HuH-7 (cell line): Measurements from ENCODE around the gene PHLDB1.
A peak's percentile ranks its signal among the peaks of the same experiment; 100 is the strongest.
"Not testable (repeated sequence)": the region's sequence is repeated elsewhere in the genome, so short reads cannot be mapped to it uniquely, and the experiment has no call there.

Experiments used
- DNase-seq: peaks from one replicate; pipeline ENCODE4 v3.0.0; 2011; ENCODE audit warnings: low spot score

PHLDB1 gene

DNA sequence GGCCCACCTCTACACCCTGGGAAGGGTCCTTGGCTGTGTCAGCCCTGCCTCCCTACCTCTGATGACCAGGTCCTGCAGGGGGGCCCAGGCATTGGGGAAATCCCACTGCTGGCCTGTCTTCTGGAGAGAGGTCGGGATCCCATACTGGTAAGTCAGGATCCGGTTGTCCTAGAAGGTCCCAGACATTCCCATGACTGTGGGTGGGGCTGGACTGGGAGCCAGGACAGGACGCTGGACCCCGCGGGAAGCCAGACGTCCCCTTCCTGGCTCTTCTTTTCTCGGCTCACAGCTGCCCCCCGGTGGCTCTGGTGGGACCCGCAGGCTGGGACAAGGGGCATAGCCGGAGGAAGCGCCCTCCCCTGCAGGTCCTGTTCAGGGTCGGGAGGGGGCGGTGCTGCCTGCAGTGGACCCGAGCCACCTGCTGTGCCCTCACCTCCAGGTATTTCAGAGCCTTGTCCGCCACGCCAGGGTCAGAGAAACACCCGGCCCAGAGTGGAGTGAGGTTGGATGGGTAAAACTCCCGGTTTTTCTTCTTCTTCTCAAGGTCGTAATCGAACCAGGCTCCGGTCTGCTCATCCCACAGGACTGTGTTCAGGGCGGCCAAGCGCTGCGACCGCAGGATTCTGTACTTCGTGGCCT is 52.0 kb downstream of the PHLDB1 start:
- DNase-seq, result peak; percentile 92

DNA sequence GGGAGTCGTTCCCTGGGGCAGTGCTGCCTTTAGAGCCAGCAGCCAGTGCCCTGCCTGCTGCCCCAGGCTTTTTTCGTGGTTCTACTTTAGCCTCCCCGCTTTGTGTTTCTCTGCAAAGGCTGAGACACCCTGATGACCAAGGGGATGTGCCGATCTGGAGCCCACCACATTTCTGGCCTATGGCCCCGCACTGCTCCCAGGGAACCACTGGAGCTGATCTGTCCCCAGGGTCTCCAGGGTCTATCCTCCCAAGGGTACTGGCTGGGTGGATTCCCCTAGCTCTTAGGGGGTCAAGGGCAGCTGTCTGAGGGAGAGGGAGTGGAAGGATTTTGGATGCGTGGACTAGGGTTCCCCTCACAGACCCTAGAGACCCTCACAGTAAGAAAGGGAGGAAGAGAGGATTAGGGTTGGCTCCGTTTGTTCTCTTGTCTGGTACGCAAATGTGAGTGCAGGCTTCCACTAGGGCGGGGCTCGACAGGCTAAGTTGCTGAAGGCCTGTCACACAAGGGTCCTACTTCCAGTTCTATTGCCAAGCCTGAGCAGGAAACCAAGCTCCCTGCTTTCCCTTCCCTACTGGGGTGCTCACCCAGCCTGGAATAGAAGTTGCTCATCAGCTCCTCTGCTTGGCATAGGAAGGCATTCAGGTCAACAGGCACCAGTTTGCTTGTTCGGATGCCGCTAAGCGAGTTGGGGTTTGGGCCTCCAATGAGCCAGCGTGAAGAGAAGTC is 52.7 kb downstream of the PHLDB1 start:
- no peak for DNase-seq

DNA sequence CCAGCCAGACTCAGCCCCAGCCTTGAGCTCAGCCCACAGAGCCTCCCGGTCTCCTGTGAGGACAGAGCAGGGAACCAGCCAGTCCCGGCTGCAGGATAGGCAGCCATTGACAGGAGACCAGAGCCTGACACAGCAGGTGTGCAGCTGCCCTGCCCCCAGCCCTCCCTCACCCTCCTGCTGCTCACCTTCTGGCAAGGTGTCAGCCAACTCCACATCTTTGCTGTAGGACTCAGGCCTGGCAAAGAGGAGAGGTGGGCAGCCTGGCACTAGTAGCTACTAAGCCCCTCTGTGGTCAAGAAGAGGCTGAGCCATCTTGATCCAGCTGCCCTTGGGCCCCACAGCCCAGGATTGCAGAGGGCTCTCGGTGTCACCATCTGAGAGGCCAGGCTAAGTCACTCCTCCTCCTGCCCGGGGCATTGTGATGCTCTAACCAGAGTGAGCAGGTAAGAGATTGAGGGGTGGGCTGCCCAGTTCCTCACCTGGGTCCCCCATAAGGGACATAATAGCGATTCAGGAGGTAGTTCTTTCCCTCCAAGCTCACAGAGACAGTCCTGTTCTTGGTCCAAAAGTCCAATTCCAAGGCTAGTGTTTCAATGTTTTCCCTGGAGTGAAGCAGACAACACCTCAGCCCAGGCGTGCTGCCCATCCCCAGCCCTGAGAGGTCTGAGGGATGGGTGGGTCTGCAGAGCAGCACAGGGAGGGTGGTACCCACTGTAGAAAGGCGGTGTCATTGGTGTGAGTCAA is 53.4 kb downstream of the PHLDB1 start:
- no peak for DNase-seq

DNA sequence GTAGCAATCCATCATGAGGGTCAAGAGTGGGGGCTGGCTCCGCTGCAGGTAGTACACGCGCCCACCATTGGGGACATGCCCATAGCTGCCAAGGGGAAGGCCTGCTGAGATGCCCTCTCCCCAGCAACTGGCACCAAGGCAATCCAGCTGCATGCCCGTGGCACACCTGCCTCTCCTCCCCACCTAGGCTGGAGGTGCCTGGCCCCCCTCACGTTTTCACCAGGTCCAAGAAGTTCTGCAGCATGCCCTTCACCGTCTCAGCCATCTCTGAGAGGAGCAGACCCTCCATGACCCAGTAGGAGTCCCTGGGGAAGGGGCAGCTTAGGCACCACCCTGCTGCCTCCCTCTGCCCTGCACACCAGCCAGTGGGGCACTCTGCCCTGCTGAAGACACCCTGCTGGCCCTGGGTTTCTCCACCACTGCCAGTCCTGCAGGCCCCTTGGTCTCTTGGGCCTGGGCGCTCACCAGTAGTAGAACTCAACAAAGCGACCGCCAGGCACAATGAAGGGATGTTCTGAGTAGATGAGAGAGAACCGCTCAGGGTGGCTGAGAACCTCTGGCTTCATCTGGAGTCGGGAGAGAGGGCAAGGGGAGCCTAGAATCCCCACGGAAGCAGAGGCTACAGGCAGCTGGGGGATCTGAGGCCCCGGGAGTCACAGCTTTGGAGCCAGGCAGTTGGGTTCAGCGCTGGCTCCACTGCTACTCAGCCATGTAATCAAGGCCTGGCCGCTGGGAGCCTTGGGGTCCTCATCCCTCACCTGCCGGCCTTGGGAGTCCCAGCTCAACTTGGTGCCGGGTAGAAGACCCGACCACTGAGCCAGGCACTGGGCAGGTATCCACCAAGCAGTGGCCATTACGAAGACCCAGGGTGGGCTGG is 54.2 kb downstream of the PHLDB1 start:
- no peak for DNase-seq

DNA sequence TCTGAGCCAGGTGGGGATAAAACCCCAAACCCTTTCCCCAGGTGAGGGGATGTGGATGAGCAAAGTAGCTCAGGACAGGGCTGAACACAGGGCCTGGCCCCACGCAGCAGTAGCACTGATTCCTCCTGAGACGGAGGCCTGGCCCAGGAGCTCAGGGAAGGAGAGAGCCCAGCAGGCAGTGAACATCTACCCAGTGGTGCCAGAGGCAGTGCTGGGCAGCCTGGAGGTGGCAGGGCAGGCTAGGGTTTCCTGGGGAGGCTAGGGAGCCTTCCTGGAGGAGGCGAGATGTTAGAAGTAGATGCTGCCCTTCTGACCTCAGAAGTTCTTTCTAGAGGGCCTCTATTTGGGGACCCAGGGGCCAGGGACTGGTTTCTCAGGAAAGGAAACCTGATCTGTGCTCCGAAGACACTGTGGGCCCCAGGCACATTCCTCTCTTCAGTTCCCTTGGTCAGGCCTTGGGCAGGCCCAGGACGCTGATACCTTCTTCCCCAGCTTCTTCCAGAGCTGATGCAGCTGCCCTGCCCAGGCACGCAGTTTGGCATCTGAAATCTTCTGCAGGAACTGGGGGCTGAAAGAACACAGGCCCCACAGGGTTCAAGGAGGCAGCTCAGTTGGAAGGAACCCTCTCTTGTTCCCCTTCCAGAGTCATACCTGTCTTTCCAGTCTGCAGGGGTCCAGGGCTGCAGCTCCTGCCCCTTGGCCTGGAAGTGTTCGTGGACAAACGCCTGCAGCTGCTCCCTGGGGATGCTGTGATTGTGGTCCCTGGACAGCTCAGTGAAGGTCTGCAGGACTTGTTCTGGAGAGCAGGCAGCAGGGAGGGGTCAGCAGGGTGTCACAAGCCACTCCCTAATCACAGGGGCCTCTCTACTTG is 55.2 kb downstream of the PHLDB1 start:
- DNase-seq, result no peak

DNA sequence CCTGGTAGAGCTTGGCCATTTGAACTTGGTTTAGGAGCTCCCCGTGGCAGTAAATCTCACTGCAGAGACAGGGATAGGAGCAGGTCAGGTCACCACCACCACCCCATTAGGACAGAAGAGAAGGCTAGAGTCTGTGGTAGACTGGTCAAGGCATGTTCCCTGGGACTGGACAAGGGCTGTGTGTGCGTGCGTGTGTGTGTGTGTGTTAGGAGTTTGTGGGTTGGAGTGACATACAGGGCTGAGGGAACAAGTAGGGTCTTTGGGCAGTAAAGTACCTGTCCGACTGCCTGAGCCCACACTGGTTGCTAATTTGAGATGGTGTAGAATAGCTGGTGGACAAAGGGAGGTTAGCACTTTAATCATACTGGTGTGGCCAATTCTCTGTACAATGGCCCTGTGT is 56.0 kb downstream of the PHLDB1 start:
- DNase-seq, result no peak

DNA sequence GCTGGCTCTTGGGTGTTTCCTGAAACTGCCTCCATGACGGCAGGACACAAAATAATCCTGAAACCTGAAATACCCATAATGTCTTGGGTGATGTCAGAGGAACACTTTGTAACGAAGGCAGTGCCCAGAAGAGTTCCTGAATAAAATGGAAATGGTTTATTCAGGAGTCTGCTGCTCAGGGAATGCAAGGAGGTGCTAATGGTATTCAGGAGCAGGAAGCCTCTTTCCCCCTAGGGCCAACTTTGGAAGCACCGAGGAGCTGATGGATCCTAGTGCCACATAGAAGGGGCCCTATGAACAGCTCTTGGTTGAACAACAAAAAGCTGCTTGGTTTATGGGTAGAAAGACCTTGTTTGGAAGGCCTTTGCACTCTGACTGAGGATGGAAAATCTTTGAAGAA is 56.5 kb downstream of the PHLDB1 start:
- no peak for DNase-seq

DNA sequence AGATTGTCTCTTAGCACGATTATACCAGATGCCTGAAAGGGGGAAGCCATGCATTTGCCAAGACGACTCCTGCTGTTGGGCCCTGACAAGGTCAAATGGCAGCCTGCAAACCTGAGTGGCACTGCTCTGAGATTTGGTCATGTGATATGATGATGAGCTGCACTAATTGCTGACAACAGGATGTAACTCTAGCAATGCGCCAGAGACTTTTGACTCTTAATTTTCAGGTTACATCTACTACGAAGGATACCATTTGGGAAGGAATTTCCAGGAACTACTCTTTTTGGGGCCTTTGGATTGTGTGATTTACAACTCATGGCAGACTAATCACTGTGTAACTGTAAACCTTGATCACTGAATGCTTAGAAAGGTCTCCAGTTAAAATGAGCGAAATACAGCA is 59.0 kb downstream of the PHLDB1 start:
- DNase-seq, result no peak

DNA sequence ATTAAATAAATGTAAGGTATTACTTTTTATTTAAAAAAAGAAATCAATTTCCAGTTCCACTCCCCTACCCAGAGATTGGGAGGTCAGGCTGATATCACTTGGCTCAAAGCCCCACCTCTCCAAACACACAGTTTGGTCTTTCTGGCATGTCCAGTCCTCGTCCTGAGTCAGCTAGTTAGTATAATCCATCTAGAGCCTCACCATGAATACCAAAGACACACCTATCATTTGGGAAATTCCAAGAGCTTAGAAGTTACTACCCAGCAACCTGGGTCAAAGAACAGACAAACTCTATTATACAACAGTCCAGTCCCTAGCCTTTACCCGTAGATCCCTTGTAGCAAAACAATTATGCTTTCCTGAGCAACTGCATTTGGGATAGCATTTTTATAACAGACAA is 62.6 kb downstream of the PHLDB1 start:
- no peak for DNase-seq

DNA sequence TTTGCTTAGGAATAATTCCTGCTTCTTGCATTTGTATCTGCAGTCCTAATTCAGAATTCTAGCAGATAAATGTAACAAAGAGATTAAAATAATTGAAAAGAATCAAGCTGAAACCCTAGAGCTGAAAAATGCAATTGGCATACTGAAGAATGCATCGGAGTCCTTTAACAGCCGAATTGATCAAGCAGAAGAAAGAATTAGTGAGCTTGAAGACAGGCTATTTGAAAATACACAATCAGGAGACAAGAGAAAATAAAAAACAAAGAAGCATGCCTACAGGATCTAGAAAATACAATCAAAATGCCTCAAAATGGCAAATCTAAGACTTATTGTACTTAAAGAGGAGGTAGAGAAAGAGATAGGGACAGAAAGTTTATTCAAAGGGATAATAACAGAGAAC is 63.8 kb downstream of the PHLDB1 start:
- DNase-seq, result no peak

DNA sequence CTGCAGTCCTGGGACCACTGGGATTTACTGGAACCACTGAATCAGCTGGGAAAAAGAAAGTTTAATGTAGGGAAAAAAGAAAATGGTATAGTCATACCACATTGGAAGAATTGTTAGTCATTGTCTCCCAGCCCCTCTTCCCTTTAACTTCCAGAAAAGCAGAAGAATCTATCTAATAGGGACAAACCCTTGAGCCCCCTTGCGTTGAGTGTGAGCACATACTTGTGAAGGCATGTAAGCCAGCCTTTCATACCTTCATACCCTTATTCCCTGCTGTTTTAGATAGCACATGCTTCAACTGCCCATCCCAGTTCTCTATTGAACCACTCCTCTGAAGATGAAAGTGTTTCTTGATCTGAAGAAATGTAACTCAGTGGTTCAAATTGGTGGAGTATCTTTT is 65.4 kb downstream of the PHLDB1 start:
- no peak for DNase-seq

DNA sequence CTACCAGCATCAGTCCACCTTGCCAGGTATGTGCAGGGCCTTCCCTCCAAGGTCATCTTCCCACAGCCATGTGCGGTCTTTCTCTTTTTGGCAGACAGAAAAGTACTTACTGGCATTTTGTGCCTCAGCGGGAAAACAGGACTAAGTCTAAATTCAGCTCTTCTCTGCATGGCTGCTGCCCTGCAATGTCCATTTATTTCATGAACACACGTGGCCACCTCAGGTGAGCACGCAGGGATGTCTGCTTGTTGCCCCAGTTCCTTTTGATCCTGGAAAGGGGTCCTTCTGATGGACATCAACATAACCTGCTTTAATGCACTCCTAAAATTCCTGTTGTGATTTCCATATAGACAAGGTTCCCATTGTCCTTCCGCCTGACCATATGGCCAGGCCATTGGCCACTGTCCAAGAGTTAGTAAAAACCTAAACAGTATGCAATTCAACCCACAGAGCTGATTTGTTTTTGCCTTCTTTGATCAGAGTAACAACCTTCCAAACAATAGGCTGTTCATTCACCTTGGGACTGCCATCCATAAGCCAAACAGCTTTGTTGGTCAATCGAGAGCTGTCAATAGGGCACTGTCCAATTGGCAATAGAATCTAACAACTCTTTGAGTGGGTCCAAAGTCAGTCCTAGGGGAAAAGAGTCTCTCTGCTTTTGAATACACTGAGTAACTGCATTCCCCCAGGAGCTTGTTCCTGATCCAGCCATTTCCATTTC is 66.1 kb downstream of the PHLDB1 start:
- no peak for DNase-seq

DNA sequence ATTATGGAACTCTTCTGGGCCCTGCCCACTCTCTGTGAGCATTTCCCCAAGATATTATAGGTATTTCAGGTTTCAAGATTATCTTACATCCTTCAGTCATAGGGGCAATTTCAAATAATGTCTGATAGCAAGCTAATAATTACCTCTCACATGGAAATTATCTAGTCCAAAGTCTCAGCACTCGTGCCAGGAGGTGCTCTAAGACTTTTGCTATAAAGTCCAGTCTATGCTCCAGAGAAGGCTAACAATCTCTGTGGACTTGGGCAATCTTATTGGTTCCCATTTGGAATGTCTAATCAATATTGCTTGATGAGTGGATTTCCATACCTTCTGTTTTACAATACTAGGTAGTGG is 66.6 kb downstream of the PHLDB1 start:
- no peak for DNase-seq

DNA sequence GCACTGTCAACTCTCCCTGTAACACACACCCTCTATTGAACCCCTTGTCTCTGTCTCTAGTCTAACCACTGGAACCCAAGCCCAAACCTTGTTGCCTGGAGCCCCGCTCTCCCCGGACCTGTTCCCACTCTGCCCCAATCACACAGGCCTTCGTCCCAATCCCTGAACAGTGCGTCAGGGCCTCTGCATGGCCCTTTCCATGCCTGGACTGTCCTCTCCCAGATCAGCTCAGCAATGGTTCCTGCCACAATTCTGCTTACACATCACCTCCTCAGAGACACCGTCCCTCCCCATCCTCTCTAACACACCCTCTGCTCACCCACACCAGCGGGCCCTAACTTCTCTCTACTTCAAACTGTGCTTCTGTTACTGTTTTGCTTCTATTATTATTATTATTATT is 70.6 kb downstream of the PHLDB1 start:
- DNase-seq, result no peak

DNA sequence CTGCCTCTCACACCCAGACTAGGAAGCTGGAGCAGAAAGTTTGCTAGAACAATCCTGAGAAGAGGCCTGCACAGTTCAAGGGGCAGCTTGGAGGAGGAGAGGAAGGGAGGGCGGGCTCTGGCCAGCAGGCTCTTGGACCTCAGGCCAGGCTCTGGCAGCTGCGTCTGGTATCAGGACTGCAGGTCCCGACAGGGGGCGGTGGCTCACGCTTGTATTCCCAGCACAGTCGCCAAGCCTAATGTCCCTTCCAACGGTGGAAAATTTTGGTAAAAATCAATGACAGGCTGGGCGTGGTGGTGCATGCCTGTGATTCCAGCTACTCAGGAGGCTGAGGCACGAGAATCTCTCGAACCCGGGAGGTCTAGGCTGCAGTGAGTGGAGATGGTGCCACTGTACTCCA is 71.5 kb downstream of the PHLDB1 start:
- DNase-seq, result not testable (repeated sequence)

DNA sequence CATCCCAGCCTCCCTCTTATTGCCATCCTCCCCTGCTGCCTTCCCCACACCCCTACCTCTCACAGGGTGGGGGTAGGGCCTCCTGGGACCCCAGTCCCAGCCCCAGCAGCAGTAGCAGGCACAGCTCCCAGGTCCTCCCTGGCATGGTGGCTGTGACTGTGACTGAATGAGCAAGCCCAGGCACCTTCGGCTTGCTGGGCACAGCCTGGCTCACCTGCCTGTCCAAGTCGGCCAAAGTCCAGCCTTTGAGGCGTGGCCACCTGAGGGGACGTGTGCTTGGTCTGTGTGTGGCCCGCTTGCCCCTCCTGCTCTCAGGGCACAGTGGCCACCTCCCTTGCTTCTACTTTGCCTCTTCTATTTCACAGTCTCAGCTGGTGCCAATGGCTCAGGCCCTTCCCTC is 72.1 kb downstream of the PHLDB1 start, which contains the start of gene TREH:
Gene TREH, minus strand, starts transcription at position 168 of the 400 bp plus-strand sequence. Its CDS starts 23 bp downstream, at position 145.
- DNase-seq, result no peak

DNA sequence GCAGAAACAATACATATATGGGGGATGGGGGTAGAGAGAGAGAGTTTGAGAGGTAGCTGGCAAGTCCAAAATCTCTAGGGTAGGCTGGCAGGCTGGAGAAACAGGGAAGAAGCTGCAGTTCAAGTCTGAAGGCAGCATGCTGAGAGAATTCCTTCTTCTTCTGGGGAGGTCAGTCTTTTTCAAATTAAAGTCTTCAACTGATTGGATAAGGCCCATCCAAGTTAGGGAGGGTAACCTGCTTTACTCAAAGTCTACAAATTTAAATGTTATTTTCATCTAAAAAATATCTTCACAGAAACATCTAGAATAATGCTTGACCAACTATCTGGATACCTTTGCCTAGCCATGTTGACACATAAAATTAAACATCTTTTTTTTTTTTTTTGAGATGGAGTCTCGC is 75.0 kb downstream of the PHLDB1 start:
- no peak for DNase-seq

DNA sequence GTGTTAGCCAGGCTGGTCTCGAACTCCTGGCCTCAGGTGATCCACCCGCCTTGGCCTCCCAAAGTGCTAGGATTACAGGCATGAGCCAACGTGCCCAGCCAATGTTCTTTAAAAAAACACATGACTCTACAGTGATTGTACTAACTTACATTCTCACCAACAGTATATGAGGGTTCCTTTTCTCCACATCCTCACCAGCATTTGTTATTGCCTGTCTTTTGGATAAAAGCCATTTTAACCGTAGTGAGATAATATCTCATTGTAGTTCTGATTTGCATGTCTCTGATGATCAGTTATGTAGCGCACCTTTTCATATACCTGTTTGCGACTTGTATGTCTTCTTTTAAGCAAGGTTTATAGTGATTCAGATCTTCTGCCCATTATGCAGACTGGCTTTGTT is 75.5 kb downstream of the PHLDB1 start:
- DNase-seq, result not testable (repeated sequence)

DNA sequence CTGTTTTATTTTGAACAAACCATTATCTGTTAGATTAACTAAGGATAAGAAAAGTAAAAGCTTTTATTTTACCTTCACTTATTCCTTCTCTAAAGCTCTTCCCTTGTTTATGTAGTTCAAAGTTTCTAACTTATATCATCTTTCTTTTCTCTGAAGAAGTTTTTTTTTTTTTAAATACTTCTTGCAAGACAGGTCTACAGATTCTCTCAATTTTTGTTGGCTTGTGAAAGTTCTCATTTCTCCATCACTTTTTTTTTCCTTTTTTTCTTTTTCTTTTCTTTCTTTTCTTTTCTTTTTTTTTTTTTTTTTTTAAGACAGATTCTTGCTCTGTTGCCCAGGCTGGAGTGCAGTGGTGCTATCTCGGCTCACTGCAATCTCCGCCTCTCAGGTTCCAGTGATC is 76.8 kb downstream of the PHLDB1 start:
- no peak for DNase-seq

DNA sequence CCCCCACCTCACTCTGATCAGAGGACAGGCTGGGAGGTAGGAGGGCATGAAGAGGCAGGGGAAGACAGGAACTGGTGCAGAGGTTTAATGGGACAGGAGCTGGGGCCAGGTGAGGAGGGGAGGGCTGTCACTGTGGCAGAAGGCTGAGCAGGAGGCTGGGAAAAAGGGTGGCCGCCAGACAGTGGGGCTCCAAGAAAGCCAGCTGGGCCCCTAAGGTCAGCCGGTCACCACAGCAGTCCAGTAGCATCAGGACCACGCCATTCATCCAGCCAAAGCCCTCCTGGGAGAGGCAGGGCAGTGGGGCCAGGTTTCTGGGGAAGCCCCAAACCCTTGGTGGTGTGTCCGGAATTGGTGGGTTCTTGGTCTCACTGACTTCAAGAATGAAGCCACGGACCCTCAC is 80.5 kb downstream of the PHLDB1 start:
- DNase-seq, result no peak

DNA sequence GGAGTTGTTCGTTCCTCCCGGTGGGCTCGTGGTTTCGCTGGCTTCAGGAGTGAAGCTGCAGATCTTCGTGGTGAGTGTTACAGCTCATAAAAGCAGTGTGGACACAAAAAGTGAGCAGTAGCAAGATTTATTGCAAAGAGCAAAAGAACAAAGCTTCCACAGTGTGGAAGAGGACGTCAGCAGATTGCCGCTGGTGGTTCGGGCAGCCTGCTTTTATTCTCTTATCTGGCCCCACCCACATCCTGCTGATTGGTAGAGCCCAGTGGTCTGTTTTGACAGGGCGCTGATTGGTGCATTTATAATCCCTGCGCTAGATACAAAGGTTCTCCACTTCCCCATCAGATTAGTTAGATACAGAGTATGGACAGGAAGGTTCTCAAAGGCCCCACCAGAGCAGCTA is 80.9 kb downstream of the PHLDB1 start:
- not testable (repeated sequence) for DNase-seq
